ENCODE results near the gene C10orf67. TPM values are rescaled to one million over a fixed set of nuclear protein-coding genes. Genes with fewer than 3 reads are reported as not detected.

C10orf67 gene
- total RNA-seq, 1 donor from 2014 or later: not detected

GRCh38 chr10:23192712-23193434 is 151.7 kb downstream of the C10orf67 start:
- no peaks in the 10 kb centered on the region for H3K36me3 Mint-ChIP-seq (ENCODE audit: low read depth)
- no peak for TF ChIP-seq CTCF (IDR thresholded peaks at IDR 0.05)
- H3K4me1 Mint-ChIP-seq (ENCODE audit: low read depth): peaks cover 10% of the 10 kb centered on the region
- no peak overlapping the region for H3K27ac Mint-ChIP-seq (ENCODE audit: unreplicated experiment)
- no peak for DNase-seq (ENCODE audit: low spot score)
- peaks cover 77% of the 10 kb centered on the region for H3K27me3 Mint-ChIP-seq (ENCODE audit: low read depth)
- no peaks in the 10 kb centered on the region for H3K9me3 Mint-ChIP-seq (ENCODE audit: low read depth)
- peak overlapping the region; percentile 46 for H3K4me3 Mint-ChIP-seq (ENCODE audit: unreplicated experiment)

DNA sequence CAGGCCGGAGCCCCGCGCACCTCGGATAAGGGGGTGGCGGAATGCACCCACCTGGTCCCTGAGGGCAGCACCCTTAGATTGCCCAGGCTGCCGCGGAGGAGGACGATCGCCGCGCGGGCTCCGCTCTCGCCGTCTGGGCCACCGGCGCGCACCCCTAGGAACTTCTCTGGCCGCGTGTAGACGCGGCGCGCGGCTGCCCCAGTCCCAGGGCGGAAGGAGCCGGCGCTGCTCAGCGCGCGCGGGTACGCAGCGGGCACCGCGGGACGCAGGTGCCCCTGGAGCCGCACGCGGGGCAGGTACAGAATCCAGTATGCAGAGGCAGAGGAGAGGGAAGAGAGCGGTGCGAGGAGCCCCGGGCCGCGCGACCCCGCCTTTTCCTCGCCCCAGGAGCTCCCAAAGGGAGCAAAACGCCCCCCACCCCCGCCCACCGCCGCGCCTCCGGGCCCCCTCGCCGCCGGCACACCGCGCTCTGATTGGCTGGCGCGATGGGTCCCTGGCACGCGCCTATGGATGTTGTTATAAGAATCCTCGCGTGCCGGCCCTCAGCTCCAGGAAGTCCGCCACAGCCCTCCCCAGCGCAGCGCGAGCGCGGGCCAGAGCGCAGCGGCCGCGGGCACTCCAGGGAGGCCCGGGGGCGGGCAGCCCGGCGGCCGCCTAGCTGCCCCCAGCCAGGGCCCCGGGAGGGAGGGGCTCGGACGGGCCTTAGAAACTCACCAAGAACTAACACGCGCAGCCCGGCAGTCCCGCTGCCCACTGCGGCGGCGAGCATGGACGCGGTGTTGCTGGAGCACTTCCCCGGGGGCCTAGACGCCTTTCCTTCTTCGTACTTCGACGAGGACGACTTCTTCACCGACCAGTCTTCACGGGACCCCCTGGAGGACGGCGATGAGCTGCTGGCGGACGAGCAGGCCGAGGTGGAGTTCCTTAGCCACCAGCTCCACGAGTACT is 152.6 kb downstream of the C10orf67 start, which contains the start of gene PTF1A:
TSS of gene PTF1A (plus strand) at position 549 of the 948 bp plus-strand sequence. CDS start at position 768, 219 bp downstream.
- Mint-ChIP-seq H3K27me3 (ENCODE audit: low read depth) (peaks cover 75% of the 10 kb centered on the region), H3K36me3 (ENCODE audit: low read depth) (no peaks in the 10 kb centered on the region), H3K9me3 (ENCODE audit: low read depth) (no peaks in the 10 kb centered on the region), H3K4me3 (ENCODE audit: unreplicated experiment) (peak within 1 kb of the TSS; percentile 46), H3K27ac (ENCODE audit: unreplicated experiment) (no peak within 1 kb of the TSS), H3K4me1 (ENCODE audit: low read depth) (peaks cover 10% of the 10 kb centered on the region)
- no peak for TF ChIP-seq CTCF (IDR thresholded peaks at IDR 0.05)
- no peak for DNase-seq (ENCODE audit: low spot score)

DNA sequence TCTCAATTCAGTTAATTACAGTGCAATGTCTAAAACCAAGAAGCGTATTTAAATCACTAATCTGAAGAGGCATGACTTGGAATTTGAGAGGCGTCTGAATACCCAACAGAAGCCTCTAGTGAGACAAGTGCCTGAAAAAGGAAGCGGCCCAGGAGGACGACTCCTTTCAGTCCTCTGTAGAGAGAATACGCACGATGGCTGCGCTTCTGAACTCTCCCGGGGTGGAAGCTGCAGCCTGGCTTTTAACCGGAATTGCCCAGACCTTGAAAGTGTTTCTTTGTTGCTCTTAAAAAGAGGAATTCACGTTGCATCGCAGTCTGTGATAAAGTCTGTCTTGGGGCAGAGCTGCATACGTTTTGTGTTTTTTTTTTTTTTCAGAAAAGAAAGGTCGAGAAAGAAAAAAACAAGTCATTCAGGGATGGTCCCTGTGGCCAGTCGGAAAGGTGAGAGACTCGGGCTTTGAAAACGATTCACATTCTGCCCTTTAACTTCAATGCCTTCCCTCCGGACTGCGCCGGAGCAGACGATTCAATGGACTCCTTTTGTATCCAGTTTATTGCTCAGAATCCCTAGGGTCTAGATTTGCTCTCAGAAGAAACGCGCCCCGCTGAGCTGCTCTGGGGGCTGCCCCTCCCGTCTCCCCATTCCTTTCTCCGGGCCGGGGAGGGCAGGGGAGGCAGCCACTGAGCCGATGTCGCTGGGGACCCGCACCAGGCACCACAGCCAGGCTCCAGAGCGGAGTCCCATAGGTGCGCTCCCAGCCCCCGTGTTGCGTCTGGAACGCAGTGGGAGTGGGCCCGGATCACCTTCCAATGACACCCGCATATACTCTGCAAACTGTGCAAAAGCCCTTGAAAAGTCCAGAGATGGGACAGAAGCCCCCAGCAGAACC is 153.5 kb downstream of the C10orf67 start:
- no peak overlapping the region for H3K4me3 Mint-ChIP-seq (ENCODE audit: unreplicated experiment)
- H3K9me3 Mint-ChIP-seq (ENCODE audit: low read depth): no peaks in the 10 kb centered on the region
- peaks cover 10% of the 10 kb centered on the region for H3K4me1 Mint-ChIP-seq (ENCODE audit: low read depth)
- H3K27ac Mint-ChIP-seq (ENCODE audit: unreplicated experiment): no peak overlapping the region
- no peak for TF ChIP-seq CTCF (IDR thresholded peaks at IDR 0.05)
- peaks cover 71% of the 10 kb centered on the region for H3K27me3 Mint-ChIP-seq (ENCODE audit: low read depth)
- no peaks in the 10 kb centered on the region for H3K36me3 Mint-ChIP-seq (ENCODE audit: low read depth)
- DNase-seq (ENCODE audit: low spot score): no peak

DNA sequence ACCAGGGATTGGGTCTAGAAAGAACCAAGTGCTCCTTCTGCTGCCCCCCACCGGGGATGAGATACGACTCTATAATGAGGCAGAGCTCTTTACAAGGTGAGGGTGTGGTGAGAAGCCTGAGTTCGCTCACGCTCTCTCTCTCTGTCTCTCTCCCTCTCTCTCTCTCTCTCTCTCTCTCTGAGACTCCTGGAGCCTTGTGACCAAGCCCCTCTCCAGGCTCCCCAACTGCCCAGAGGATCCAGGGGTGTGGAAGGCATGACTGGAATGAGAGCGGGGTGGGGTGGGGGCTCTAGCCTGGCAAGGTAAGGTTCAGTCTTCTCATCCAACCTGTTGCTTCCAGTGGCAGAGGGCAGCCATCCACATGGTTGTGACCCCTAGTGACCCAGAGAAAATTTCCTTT is 155.6 kb downstream of the C10orf67 start:
- no peak overlapping the region for H3K27ac Mint-ChIP-seq (ENCODE audit: unreplicated experiment)
- H3K4me3 Mint-ChIP-seq (ENCODE audit: unreplicated experiment): no peak overlapping the region
- DNase-seq (ENCODE audit: low spot score): no peak
- no peaks in the 10 kb centered on the region for H3K36me3 Mint-ChIP-seq (ENCODE audit: low read depth)
- no peak for TF ChIP-seq CTCF (IDR thresholded peaks at IDR 0.05)
- H3K27me3 Mint-ChIP-seq (ENCODE audit: low read depth): peaks cover 61% of the 10 kb centered on the region
- no peaks in the 10 kb centered on the region for H3K9me3 Mint-ChIP-seq (ENCODE audit: low read depth)
- peaks cover 10% of the 10 kb centered on the region for H3K4me1 Mint-ChIP-seq (ENCODE audit: low read depth)
